WERI-Rb-1 (cell line): ENCODE results near the gene CALN1.
A peak's percentile ranks its signal among the peaks of the same experiment; 100 is the strongest.

Experiments
- DNase-seq: peaks from one replicate; pipeline ENCODE4 v3.0.0-alpha.2; 2020
- H3K27ac ChIP-seq: fragments of 250-450 bp; sonication (Bioruptor Pico); 2 replicates; pipeline ENCODE4 v1.5.1; 2020; ENCODE audit warnings: mild to moderate bottlenecking, moderate library complexity
- H3K27me3 ChIP-seq: fragments of 250-450 bp; sonication (Bioruptor Pico); 2 replicates; pipeline ENCODE4 v1.5.1; 2021; ENCODE audit warnings: mild to moderate bottlenecking, low read depth, moderate library complexity; ENCODE audit not compliant: insufficient read depth, severe bottlenecking
- H3K36me3 ChIP-seq: fragments of 250-450 bp; sonication (Bioruptor Pico); 2 replicates; pipeline ENCODE4 v1.5.1; 2020; ENCODE audit warnings: mild to moderate bottlenecking, moderate library complexity
- H3K4me3 ChIP-seq: 2 replicates; pipeline ENCODE4 v1.5.1; 2011; ENCODE audit warnings: low read depth, mild to moderate bottlenecking, control low read depth, low read length
- H3K9me3 ChIP-seq: fragments of 250-450 bp; sonication (Bioruptor Pico); 2 replicates; pipeline ENCODE4 v1.5.1; 2021; ENCODE audit warnings: mild to moderate bottlenecking, moderate library complexity; ENCODE audit not compliant: severe bottlenecking
- CTCF ChIP-seq: IDR thresholded peaks from 2 replicates; pipeline ENCODE4 v1.5.1; 2011; ENCODE audit warnings: low read depth, mild to moderate bottlenecking, control low read depth, inconsistent platforms, low read length

Gene CALN1

DNA sequence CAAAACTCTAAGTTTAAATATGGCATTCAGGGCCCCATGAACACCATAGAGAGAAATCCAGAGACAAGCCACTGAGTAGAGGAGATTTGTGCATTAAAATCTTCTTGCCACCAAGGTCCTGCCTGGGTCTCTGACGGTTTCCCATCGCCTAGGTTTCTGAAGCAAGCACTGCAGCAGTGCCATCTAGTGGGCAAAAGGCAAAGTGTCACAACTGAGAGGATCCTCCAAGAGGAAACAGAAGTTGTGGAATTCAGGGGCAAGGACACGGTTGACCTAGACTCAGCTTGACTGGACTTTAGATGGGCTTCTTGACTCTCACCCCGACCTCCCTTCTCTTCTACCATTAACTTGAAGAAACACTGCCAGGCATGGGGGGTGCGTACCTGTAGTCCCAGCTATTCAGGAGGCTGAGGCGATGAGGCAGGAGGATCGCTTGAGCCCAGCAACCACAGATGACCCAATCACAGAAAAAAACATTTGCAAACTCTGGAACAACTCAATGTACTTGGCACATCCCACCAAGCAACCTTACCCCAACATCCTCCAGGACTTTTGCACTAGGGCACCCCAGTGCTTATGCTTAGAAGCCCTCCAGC, 676.1 kb downstream of the CALN1 start:
- peak; percentile 61 for DNase-seq
- H3K36me3 ChIP-seq = no peaks in the 10 kb centered on the region
- H3K9me3 ChIP-seq = no peaks in the 10 kb centered on the region
- H3K27ac ChIP-seq = no peak overlapping the region
- peak; percentile 88 for TF ChIP-seq CTCF
- no peak overlapping the region for H3K4me3 ChIP-seq
- H3K27me3 ChIP-seq = peaks cover 10% of the 10 kb centered on the region

- H3K27me3 ChIP-seq = no peaks in the 10 kb centered on the region
Observed at GRCh38 chr7:71733107-71733870, 678.8 kb downstream of the CALN1 start.

GRCh38 chr7:71731740-71732139, 680.4 kb downstream of the CALN1 start:
- H3K4me3 ChIP-seq = no peak overlapping the region
- no peaks in the 10 kb centered on the region for H3K36me3 ChIP-seq
- H3K27me3 ChIP-seq = no peaks in the 10 kb centered on the region
- peaks cover 6% of the 10 kb centered on the region for H3K9me3 ChIP-seq
- DNase-seq = no peak
- no peak overlapping the region for H3K27ac ChIP-seq
- TF ChIP-seq CTCF = no peak

More at GRCh38 chr7:71733107-71733870, 678.8 kb downstream of the CALN1 start:
- Histone ChIP-seq H3K9me3 (peaks cover 6% of the 10 kb centered on the region), H3K4me3 (no peak overlapping the region), H3K27ac (no peak overlapping the region), H3K36me3 (no peaks in the 10 kb centered on the region)
- TF ChIP-seq CTCF = peak; percentile 85
- peak; percentile 86 for DNase-seq
